Hematopoietic multipotent progenitor cell treated with erythropoietin and hydrocortisone succinate and interleukin-3 and kit ligand, for 6 days (in vitro differentiated cells): Measurements from ENCODE around the gene GALNT16.

Experiments used
- DNase-seq: peaks from one replicate; pipeline ENCODE4 v3.0.0-alpha.2; 2015

GALNT16 gene

GRCh38 chr14:69346710-69347109 lies 86.8 kb downstream of the GALNT16 start:
- DNase-seq, result peak; percentile 25

GRCh38 chr14:69349091-69349777 lies 89.3 kb downstream of the GALNT16 start:
- no peak for DNase-seq

GRCh38 chr14:69350892-69351291 lies 90.9 kb downstream of the GALNT16 start:
- DNase-seq, result no peak

GRCh38 chr14:69351385-69351784 lies 91.4 kb downstream of the GALNT16 start:
- DNase-seq, result no peak

GRCh38 chr14:69351911-69352310 lies 92.0 kb downstream of the GALNT16 start:
- DNase-seq, result no peak

- DNase-seq, result no peak
Measured at GRCh38 chr14:69353168-69353567, 93.2 kb downstream of the GALNT16 start.

GRCh38 chr14:69354383-69355153 lies 94.6 kb downstream of the GALNT16 start:
- no peak for DNase-seq

- no peak for DNase-seq
Measured at GRCh38 chr14:69355154-69355597, 95.2 kb downstream of the GALNT16 start.

- DNase-seq, result no peak
Measured at GRCh38 chr14:69355607-69356281, 95.8 kb downstream of the GALNT16 start.

- DNase-seq, result no peak
Measured at GRCh38 chr14:69356903-69357543, 97.1 kb downstream of the GALNT16 start.

GRCh38 chr14:69357544-69358200 lies 97.7 kb downstream of the GALNT16 start:
- no peak for DNase-seq

- no peak for DNase-seq
Measured at GRCh38 chr14:69358233-69358963, 98.4 kb downstream of the GALNT16 start.

- no peak for DNase-seq
Measured at GRCh38 chr14:69358966-69359365, 99.0 kb downstream of the GALNT16 start.

GRCh38 chr14:69360438-69361108 lies 100.6 kb downstream of the GALNT16 start:
- no peak for DNase-seq

GRCh38 chr14:69363055-69363454 lies 103.1 kb downstream of the GALNT16 start:
- no peak for DNase-seq

GRCh38 chr14:69363964-69364363 lies 104.0 kb downstream of the GALNT16 start:
- no peak for DNase-seq

GRCh38 chr14:69364378-69364777 lies 104.4 kb downstream of the GALNT16 start:
- DNase-seq, result no peak

- DNase-seq, result no peak
Measured at GRCh38 chr14:69366069-69366468, 106.1 kb downstream of the GALNT16 start.

- no peak for DNase-seq
Measured at GRCh38 chr14:69366761-69367160, 106.8 kb downstream of the GALNT16 start.

GRCh38 chr14:69368381-69368780 lies 108.4 kb downstream of the GALNT16 start:
- no peak for DNase-seq

GRCh38 chr14:69370061-69370460 lies 110.1 kb downstream of the GALNT16 start:
- no peak for DNase-seq
